HepG2 (cell line): ENCODE measurements around the gene RRAS2. TPM values are rescaled to one million over a fixed set of nuclear protein-coding genes. Genes with fewer than 3 reads are reported as not detected.

ENCODE experiments used
- ATAC-seq: fragments of 200-7000 bp; cut with Tn5 transposase; 3 replicates; pipeline ENCODE4 v1.9.1; 2020; ENCODE audit warnings: mild to moderate bottlenecking, moderate library complexity
- BruUV-seq: library from RNA; stranded (reverse); fragments of 400-500 nt; replicated peaks from 2 replicates; lab custom pipeline; 2021; lab: Mats Ljungman, UMichigan
- CTCF ChIA-PET: fragments of 300-600 bp; formaldehyde crosslinking; extraction: SDS; loops from one replicate; lab custom pipeline; 2021; ENCODE audit warnings: low total read pairs, inconsistent platforms, low intra/inter-chr PET ratio; lab: Yijun Ruan, JAX
- POLR2A ChIA-PET: fragments of 350-600 bp; sonication (Branson Sonifier 250); formaldehyde crosslinking; loops from one replicate; lab custom pipeline; 2020; ENCODE audit warnings: antibody characterized with exemption, inconsistent platforms; lab: Yijun Ruan, JAX
- DNase-seq: peaks from one replicate; pipeline ENCODE4 v3.0.0-alpha.2; 2015; ENCODE audit warnings: low spot score
- FAIRE-seq: peaks from 3 replicates; lab custom pipeline; 2011; peaks lifted over from hg19 to GRCh38; lab: Jason Lieb, UNC
- H2AFZ ChIP-seq: one replicate; pipeline ENCODE4 v1.6.1; 2011; ENCODE audit warnings: low read length, inconsistent platforms
- H3K27ac ChIP-seq: fragments of 300-600 bp; 3 replicates; pipeline ENCODE4 v1.8.0; 2011; ENCODE audit warnings: mixed run types, mild to moderate bottlenecking, mixed read lengths, low read length, inconsistent platforms; ENCODE audit not compliant: insufficient read depth; ENCODE audit errors: extremely low read length
- H3K27me3 ChIP-seq, 2 experiments: fragments of 200-600 bp in 1 of 2; 2 replicates in 1 of 2; 3 replicates in 1 of 2; pipeline versions ENCODE4 v1.6.0 to v1.8.0; 2011; ENCODE audit warnings: low read length in 2 of 2, mild to moderate bottlenecking in 2 of 2, moderate library complexity in 2 of 2, inconsistent platforms in 1 of 2; ENCODE audit not compliant: insufficient read depth in 2 of 2, control insufficient read depth in 1 of 2
- H3K36me3 ChIP-seq, 2 experiments: fragments of 200-600 bp in 1 of 2; replicated peaks in 1 of 2; 2 replicates in 1 of 2; 3 replicates in 1 of 2; pipeline versions ENCODE4 v1.5.1 to v1.8.0; 2011; ENCODE audit warnings: low read length in 2 of 2, inconsistent platforms in 1 of 2; ENCODE audit not compliant: insufficient read depth in 2 of 2, control insufficient read depth in 1 of 2
- H3K4me1 ChIP-seq: 2 replicates; pipeline ENCODE4 v1.5.1; 2012; ENCODE audit warnings: low read length, inconsistent platforms; ENCODE audit not compliant: insufficient read depth
- H3K4me2 ChIP-seq: 2 replicates; pipeline ENCODE4 v1.6.0; 2011; ENCODE audit warnings: low read depth, low read length, inconsistent platforms
- H3K4me3 ChIP-seq, 3 experiments: fragments of 200-600 bp in 1 of 3; sonication (generic), shearing (Covaris generic) in 1 of 3; replicated peaks in 1 of 3; 2 replicates each; pipeline ENCODE4 v1.5.1; 2011 to 2016; ENCODE audit warnings: low read length in 3 of 3, inconsistent platforms in 2 of 3, low read depth in 2 of 3, mild to moderate bottlenecking in 2 of 3, control low read depth in 1 of 3, mixed read lengths in 1 of 3; ENCODE audit not compliant: insufficient read depth in 1 of 3
- H3K79me2 ChIP-seq: one replicate; pipeline ENCODE4 v1.6.1; 2011; ENCODE audit warnings: low read length, inconsistent platforms; ENCODE audit not compliant: insufficient read depth
- H3K9ac ChIP-seq: 2 replicates; pipeline ENCODE4 v1.6.0; 2011; ENCODE audit warnings: mild to moderate bottlenecking, low read depth, low read length, inconsistent platforms; ENCODE audit not compliant: insufficient read depth
- H3K9me3 ChIP-seq: 2 replicates; pipeline ENCODE4 v1.5.1; 2012; ENCODE audit warnings: mild to moderate bottlenecking, low read length
- H4K20me1 ChIP-seq: 2 replicates; pipeline ENCODE4 v1.6.0; 2011; ENCODE audit warnings: inconsistent platforms, mild to moderate bottlenecking, low read length, moderate library complexity; ENCODE audit not compliant: insufficient read depth
- AFF4 ChIP-seq: sonication (generic); formaldehyde crosslinking; IDR thresholded peaks from 2 replicates; pipeline ENCODE4 v1.4.0; 2020; ENCODE audit warnings: missing genetic modification reagents
- HNRNPL ChIP-seq: fragments of 200-400 bp; formaldehyde crosslinking; IDR thresholded peaks from 2 replicates; pipeline ENCODE4 v1.6.1; 2017; ENCODE audit warnings: mild to moderate bottlenecking, low read depth, low read length
- KAT2B ChIP-seq: fragments of 150-350 bp; IDR thresholded peaks from 2 replicates; pipeline ENCODE4 v1.6.1; 2014; ENCODE audit warnings: low read depth, low read length, borderline replicate concordance
- STAG1 ChIP-seq: sonication (generic); formaldehyde crosslinking; IDR thresholded peaks from 2 replicates; pipeline ENCODE4 v1.4.0; 2020; ENCODE audit warnings: missing genetic modification reagents
- TARDBP ChIP-seq: sonication (generic); formaldehyde crosslinking; IDR thresholded peaks from 2 replicates; pipeline ENCODE4 v1.8.0; 2022; ENCODE audit warnings: mild to moderate bottlenecking, missing genetic modification reagents
- ZEB1 ChIP-seq: IDR thresholded peaks from 2 replicates; pipeline ENCODE4 v1.6.1; 2012; ENCODE audit warnings: mild to moderate bottlenecking, low read depth, inconsistent platforms; ENCODE audit not compliant: insufficient replicate concordance
- WGBS: methylation state at CpG from one replicate; pipeline ENCODE4 v1.1.6; 2017; ENCODE audit warnings: low lambda C conversion rate; 5-methylcytosine and 5-hydroxymethylcytosine counted together
- in situ Hi-C: cut with HindIII; loops from 2 replicates; pipeline ENCODE4 v1.10.0; 2017; ENCODE audit warnings: low pct_unique_long_range_greater_than_20kb; ENCODE audit not compliant: extremely low pct_ligation_motif_present
- intact Hi-C: fragments of 100-400 bp; cut with micrococcal nuclease; formaldehyde crosslinking; loops from one replicate; pipeline ENCODE4 v1.10.0; 2022; ENCODE audit not compliant: unreplicated experiment
- polyA plus RNA-seq, 8 experiments: library from polyadenylated mRNA; depleted of rRNA in 3 of 8; stranded (reverse) in 7 of 8; unstranded in 1 of 8; fragments of >200 nt; fragmentation: Illumina TruSeq in 4 of 8; extraction: Trizol in 4 of 8; gene quantifications; 2 replicates each; pipeline versions ENCODE4 v1.2.1 to v1.2.3, GENCODE V29; 2011 to 2016; ENCODE audit warnings: low read depth in 4 of 8, missing spikeins in 1 of 8, mixed read lengths in 1 of 8; ENCODE audit not compliant: insufficient read depth in 1 of 8
- total RNA-seq, 5 experiments: library from RNA; depleted of rRNA; stranded (reverse); fragments of >200 nt; fragmentation: Illumina TruSeq; extraction: Trizol; gene quantifications; 2 replicates each; pipeline ENCODE4 v1.2.3, GENCODE V29; 2016; ENCODE audit warnings: low read depth in 1 of 5
- TF ChIP-seq, protein P1 (sequence below): sonication (generic); formaldehyde crosslinking; IDR thresholded peaks from 2 replicates; pipeline ENCODE4; 2020; ENCODE audit warnings: missing genetic modification reagents, mild to moderate bottlenecking, borderline replicate concordance
- TF ChIP-seq, protein P2 (sequence below): sonication (generic); formaldehyde crosslinking; IDR thresholded peaks from 2 replicates; pipeline ENCODE4 v1.4.0; 2020; ENCODE audit warnings: mild to moderate bottlenecking, missing genetic modification reagents
- TF ChIP-seq, protein P3 (sequence below): sonication (generic); formaldehyde crosslinking; IDR thresholded peaks from 2 replicates; pipeline ENCODE4 v1.9.0; 2021; ENCODE audit warnings: missing genetic modification reagents, mild to moderate bottlenecking, borderline replicate concordance
- TF ChIP-seq, protein P4 (sequence below): sonication (generic); formaldehyde crosslinking; IDR thresholded peaks from 2 replicates; pipeline ENCODE4 v1.5.1; 2020; ENCODE audit warnings: missing genetic modification reagents, mild to moderate bottlenecking, borderline replicate concordance

The RRAS2 gene
- total and polyA plus RNA-seq, 2 of the 13 experiments (the other 11 are each of a cell fraction or from before 2014, with no cell fraction given): 19.0 to 44.1 TPM

- ChIA-PET CTCF (no interaction called here), POLR2A (no interaction called here)
- ATAC-seq: no peak
- TF ChIP-seq HNRNPL: no peak
- TF ChIP-seq, protein P1, sequence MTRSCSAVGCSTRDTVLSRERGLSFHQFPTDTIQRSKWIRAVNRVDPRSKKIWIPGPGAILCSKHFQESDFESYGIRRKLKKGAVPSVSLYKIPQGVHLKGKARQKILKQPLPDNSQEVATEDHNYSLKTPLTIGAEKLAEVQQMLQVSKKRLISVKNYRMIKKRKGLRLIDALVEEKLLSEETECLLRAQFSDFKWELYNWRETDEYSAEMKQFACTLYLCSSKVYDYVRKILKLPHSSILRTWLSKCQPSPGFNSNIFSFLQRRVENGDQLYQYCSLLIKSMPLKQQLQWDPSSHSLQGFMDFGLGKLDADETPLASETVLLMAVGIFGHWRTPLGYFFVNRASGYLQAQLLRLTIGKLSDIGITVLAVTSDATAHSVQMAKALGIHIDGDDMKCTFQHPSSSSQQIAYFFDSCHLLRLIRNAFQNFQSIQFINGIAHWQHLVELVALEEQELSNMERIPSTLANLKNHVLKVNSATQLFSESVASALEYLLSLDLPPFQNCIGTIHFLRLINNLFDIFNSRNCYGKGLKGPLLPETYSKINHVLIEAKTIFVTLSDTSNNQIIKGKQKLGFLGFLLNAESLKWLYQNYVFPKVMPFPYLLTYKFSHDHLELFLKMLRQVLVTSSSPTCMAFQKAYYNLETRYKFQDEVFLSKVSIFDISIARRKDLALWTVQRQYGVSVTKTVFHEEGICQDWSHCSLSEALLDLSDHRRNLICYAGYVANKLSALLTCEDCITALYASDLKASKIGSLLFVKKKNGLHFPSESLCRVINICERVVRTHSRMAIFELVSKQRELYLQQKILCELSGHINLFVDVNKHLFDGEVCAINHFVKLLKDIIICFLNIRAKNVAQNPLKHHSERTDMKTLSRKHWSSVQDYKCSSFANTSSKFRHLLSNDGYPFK (CRISPR knock-in tag): no peak
- TF ChIP-seq, protein P2, sequence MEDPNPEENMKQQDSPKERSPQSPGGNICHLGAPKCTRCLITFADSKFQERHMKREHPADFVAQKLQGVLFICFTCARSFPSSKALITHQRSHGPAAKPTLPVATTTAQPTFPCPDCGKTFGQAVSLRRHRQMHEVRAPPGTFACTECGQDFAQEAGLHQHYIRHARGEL: no peak
- TF ChIP-seq, protein P3, sequence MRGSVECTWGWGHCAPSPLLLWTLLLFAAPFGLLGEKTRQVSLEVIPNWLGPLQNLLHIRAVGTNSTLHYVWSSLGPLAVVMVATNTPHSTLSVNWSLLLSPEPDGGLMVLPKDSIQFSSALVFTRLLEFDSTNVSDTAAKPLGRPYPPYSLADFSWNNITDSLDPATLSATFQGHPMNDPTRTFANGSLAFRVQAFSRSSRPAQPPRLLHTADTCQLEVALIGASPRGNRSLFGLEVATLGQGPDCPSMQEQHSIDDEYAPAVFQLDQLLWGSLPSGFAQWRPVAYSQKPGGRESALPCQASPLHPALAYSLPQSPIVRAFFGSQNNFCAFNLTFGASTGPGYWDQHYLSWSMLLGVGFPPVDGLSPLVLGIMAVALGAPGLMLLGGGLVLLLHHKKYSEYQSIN (CRISPR knock-in tag): no peak
- TF ChIP-seq ZEB1: no peak
- TF ChIP-seq KAT2B: no peak
- TF ChIP-seq STAG1 (CRISPR knock-in tag): no peak
- TF ChIP-seq TARDBP: no peak
- TF ChIP-seq AFF4 (CRISPR knock-in tag): no peak
- TF ChIP-seq, protein P4, sequence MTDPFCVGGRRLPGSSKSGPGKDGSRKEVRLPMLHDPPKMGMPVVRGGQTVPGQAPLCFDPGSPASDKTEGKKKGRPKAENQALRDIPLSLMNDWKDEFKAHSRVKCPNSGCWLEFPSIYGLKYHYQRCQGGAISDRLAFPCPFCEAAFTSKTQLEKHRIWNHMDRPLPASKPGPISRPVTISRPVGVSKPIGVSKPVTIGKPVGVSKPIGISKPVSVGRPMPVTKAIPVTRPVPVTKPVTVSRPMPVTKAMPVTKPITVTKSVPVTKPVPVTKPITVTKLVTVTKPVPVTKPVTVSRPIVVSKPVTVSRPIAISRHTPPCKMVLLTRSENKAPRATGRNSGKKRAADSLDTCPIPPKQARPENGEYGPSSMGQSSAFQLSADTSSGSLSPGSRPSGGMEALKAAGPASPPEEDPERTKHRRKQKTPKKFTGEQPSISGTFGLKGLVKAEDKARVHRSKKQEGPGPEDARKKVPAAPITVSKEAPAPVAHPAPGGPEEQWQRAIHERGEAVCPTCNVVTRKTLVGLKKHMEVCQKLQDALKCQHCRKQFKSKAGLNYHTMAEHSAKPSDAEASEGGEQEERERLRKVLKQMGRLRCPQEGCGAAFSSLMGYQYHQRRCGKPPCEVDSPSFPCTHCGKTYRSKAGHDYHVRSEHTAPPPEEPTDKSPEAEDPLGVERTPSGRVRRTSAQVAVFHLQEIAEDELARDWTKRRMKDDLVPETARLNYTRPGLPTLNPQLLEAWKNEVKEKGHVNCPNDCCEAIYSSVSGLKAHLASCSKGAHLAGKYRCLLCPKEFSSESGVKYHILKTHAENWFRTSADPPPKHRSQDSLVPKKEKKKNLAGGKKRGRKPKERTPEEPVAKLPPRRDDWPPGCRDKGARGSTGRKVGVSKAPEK (CRISPR knock-in tag): no peak
These were observed 113.5 kb downstream of the RRAS2 start for GRCh38 chr11:14245444-14245843.

More at GRCh38 chr11:14245444-14245843, 113.5 kb downstream of the RRAS2 start:
- no peaks in the 10 kb centered on the region for H4K20me1 ChIP-seq
- peaks cover 0 to 41% of the 10 kb centered on the region in 2 experiments; a peak in 2 of 5 replicates for H3K27me3 ChIP-seq
- BruUV-seq: no TSS peak
- H3K4me3 ChIP-seq: no peak overlapping the region
- intact Hi-C loops: loop anchor here (5.0 kb wide), 1 partner anchor 273 kb away; no protein-coding TSS in a partner anchor
- FAIRE-seq: no peak
- H3K27ac ChIP-seq: no peak overlapping the region
- no peak overlapping the region for H3K4me2 ChIP-seq
- H3K79me2 ChIP-seq: no peaks in the 10 kb centered on the region
- 0% methylated on average over 2 of the region's 2 CpGs for WGBS
- no peak overlapping the region for H2AFZ ChIP-seq
- H3K4me1 ChIP-seq: no peaks in the 10 kb centered on the region
- H3K9ac ChIP-seq: no peak overlapping the region
- no peak for DNase-seq
- no peaks in the 10 kb centered on the region for H3K36me3 ChIP-seq
- in situ Hi-C loops: loop anchor here (5.0 kb wide), 1 partner anchor 288 kb away; no protein-coding TSS in a partner anchor
- no peaks in the 10 kb centered on the region for H3K9me3 ChIP-seq
